ENCODE measurements around the gene AQR. TPM values are rescaled to one million over a fixed set of nuclear protein-coding genes. Genes with fewer than 3 reads are reported as not detected.

Gene AQR
- total and polyA plus RNA-seq, 2 of the 8 experiments (the other 6 are each of a cell fraction or from before 2014, with no cell fraction given), result 34.5 to 57.6 TPM

- Histone ChIP-seq H3K27me3 (replicated peaks in 1 of 4; ENCODE audit: control insufficient read depth in 3 of 4, extremely low read depth in 1 of 4, insufficient read depth in 3 of 4, low read length in 3 of 4) (no peaks in the 10 kb centered on the region), H3K36me3 (ENCODE audit: control insufficient read depth in 2 of 4, insufficient read depth in 4 of 4, low read length in 3 of 4) (peaks cover 0 to 27% (median 13%) of the 10 kb centered on the region in 4 experiments; a peak in 6 of 8 replicates), H4K20me1 (replicated peaks in 1 of 2; ENCODE audit: control insufficient read depth in 1 of 2, insufficient read depth in 2 of 2, low read length in 2 of 2) (peaks cover 0 to 2% of the 10 kb centered on the region in 2 experiments), H3K56ac (replicated peaks; ENCODE audit: insufficient read length, low read depth, low read length) (no peak overlapping the region), H4K91ac (replicated peaks; ENCODE audit: insufficient read length, low read length) (no peak overlapping the region), H2BK15ac (ENCODE audit: low read length) (no peak overlapping the region), H2BK12ac (ENCODE audit: low read depth, low read length) (no peak overlapping the region), H3K4me2 (ENCODE audit: insufficient read depth in 1 of 2, low read depth in 2 of 2, low read length in 2 of 2) (no peak overlapping the region), H3K23me2 (ENCODE audit: low read depth, low read length) (no peaks in the 10 kb centered on the region), H3K9ac (replicated peaks in 1 of 4; ENCODE audit: extremely low read depth in 1 of 4, low read depth in 3 of 4, low read length in 3 of 4) (no peak overlapping the region), H2BK5ac (ENCODE audit: low read depth, low read length) (no peak overlapping the region), H2AK5ac (ENCODE audit: low read depth, low read length) (no peak overlapping the region), H3K14ac (ENCODE audit: insufficient read length) (no peak overlapping the region), H3K23ac (ENCODE audit: insufficient read length) (no peak overlapping the region), H2AFZ (ENCODE audit: low read length) (no peak overlapping the region), H3K4me3 (ENCODE audit: extremely low read depth in 1 of 4, insufficient read depth in 2 of 4, low read depth in 3 of 4, low read length in 4 of 4) (no peak overlapping the region), H3K79me1 (ENCODE audit: low read depth, low read length) (no peaks in the 10 kb centered on the region), H2BK120ac (replicated peaks; ENCODE audit: low read depth, low read length) (no peak overlapping the region), H3K4ac (replicated peaks; ENCODE audit: insufficient read length, low read depth, low read length) (no peak overlapping the region), H4K8ac (ENCODE audit: extremely low read depth, insufficient read depth, low read length) (no peak overlapping the region), H3K79me2 (ENCODE audit: control insufficient read depth in 1 of 2, insufficient read depth in 2 of 2, low read length in 2 of 2) (no peaks in the 10 kb centered on the region), H4K5ac (ENCODE audit: insufficient read length, low read depth, low read length) (no peak overlapping the region), H2BK20ac (ENCODE audit: low read length) (no peak overlapping the region), H3K18ac (ENCODE audit: extremely low read depth, low read length) (no peak overlapping the region), H3K4me1 (replicated peaks in 1 of 4; ENCODE audit: control insufficient read depth in 3 of 4, insufficient read depth in 4 of 4, low read length in 3 of 4) (no peaks in the 10 kb centered on the region), H3K27ac (ENCODE audit: low read depth, low read length) (no peak overlapping the region), H3K9me3 (ENCODE audit: insufficient read depth in 2 of 2, low read depth in 1 of 2, low read length in 1 of 2) (no peaks in the 10 kb centered on the region)
- no peak for TF ChIP-seq BRCA1 (IDR thresholded peaks at IDR 0.05; ENCODE audit: low read depth, low read length)
- no peak for TF ChIP-seq JUN (IDR thresholded peaks at IDR 0.05; ENCODE audit: low read depth, low read length)
- no peak for TF ChIP-seq GABPA (IDR thresholded peaks at IDR 0.05; ENCODE audit: borderline replicate concordance, insufficient read depth, low read length)
- WGBS, 2 experiments (ENCODE audit: extremely low coverage in 1 of 2, insufficient coverage in 1 of 2, insufficient read length in 1 of 2, insufficient replicate concordance in 2 of 2, low coverage in 1 of 2, low lambda C conversion rate in 2 of 2, missing lambda C conversion rate in 1 of 2), result 94% methylated on average over 4 of the region's 4 CpGs; no CpG with 5 or more reads in 1 of the 2 experiments
- DNase-seq (ENCODE audit: low read depth in 1 of 2, low spot score in 2 of 2) (no peak), FAIRE-seq (no peak)
- POLR2A ChIA-PET (ENCODE audit: partially characterized antibody), result no interaction called here
- CTCF ChIA-PET (ENCODE audit: partially characterized antibody), result interaction anchor here (0.6 to 3.3 kb wide), 2 partner anchors 153 to 250 kb away, joined by 3 to 9 read pairs; no protein-coding TSS in a partner anchor
Observed at GRCh38 chr15:34861214-34861613, 108.3 kb downstream of the AQR start.
